Upper lobe of left lung (tissue), 4 donors: ENCODE results near the gene MAGOHB.

Source experiments
- CTCF ChIP-seq, 6 experiments: fragments of 450-650 bp in 4 of 6; fragments of 200-600 bp in 2 of 6; sonication (generic) in 2 of 6; IDR thresholded peaks; one replicate each; pipeline ENCODE4 v1.5.1; 2016 to 2019; ENCODE audit warnings: antibody characterized with exemption in 6 of 6
- EP300 ChIP-seq, 4 donors: sonication (generic); formaldehyde crosslinking; IDR thresholded peaks; one replicate each; pipeline ENCODE4 v1.5.1; 2017; ENCODE audit warnings: antibody characterized with exemption in 4 of 4, control low read depth in 2 of 4
- POLR2A ChIP-seq, 4 donors: fragments of 450-650 bp; IDR thresholded peaks; one replicate each; pipeline ENCODE4 v1.5.1; 2016 to 2017; ENCODE audit warnings: antibody characterized with exemption in 4 of 4, mild to moderate bottlenecking in 2 of 4
- POLR2AphosphoS5 ChIP-seq, 2 donors: sonication (generic); formaldehyde crosslinking; IDR thresholded peaks; one replicate each; pipeline ENCODE4 v1.5.1; 2017; ENCODE audit warnings: antibody characterized with exemption in 2 of 2

GRCh38 chr12:10621278-10621677 lies 7.9 kb upstream of the MAGOHB start:
- TF ChIP-seq CTCF (IDR thresholded peaks at IDR 0.05) (no peak), POLR2A (IDR thresholded peaks at IDR 0.05) (no peak), POLR2AphosphoS5 (IDR thresholded peaks at IDR 0.05) (no peak), EP300 (IDR thresholded peaks at IDR 0.05) (no peak)
